H9 (cell line): Measurements from ENCODE around the gene TMEM184A. TPM values are rescaled to one million over a fixed set of nuclear protein-coding genes. Genes with fewer than 3 reads are reported as not detected.
A peak's percentile ranks its signal among the peaks of the same experiment; 100 is the strongest.

Experiments used
- DNase-seq: peaks from one replicate; pipeline ENCODE4 v3.0.0-alpha.2; 2017
- H2AFZ ChIP-seq: one replicate; pipeline ENCODE4 v1.6.1; 2013; ENCODE audit warnings: mild to moderate bottlenecking, low read length, control low read depth, moderate library complexity
- H2AK5ac ChIP-seq: 2 replicates; pipeline ENCODE4 v1.6.1; 2013; ENCODE audit warnings: low read length, control low read depth, mixed read lengths; ENCODE audit not compliant: insufficient read length
- H2BK120ac ChIP-seq: one replicate; pipeline ENCODE4 v1.6.1; 2013; ENCODE audit warnings: low read depth, mild to moderate bottlenecking, low read length, control low read depth, inconsistent platforms; ENCODE audit not compliant: poor library complexity, severe bottlenecking
- H2BK12ac ChIP-seq: 2 replicates; pipeline ENCODE4 v1.6.1; 2013; ENCODE audit warnings: low read length, control low read depth, mixed read lengths, low read depth; ENCODE audit not compliant: insufficient read length
- H2BK15ac ChIP-seq: 2 replicates; pipeline ENCODE4 v1.6.1; 2013; ENCODE audit warnings: low read depth, low read length, control low read depth
- H2BK20ac ChIP-seq: one replicate; pipeline ENCODE4 v1.6.1; 2013; ENCODE audit warnings: low read depth, mild to moderate bottlenecking, low read length, control low read depth, inconsistent platforms; ENCODE audit not compliant: poor library complexity, severe bottlenecking
- H2BK5ac ChIP-seq: 2 replicates; pipeline ENCODE4 v1.6.1; 2013; ENCODE audit warnings: low read length, control low read depth, mixed read lengths; ENCODE audit not compliant: insufficient read length
- H3K14ac ChIP-seq: 2 replicates; pipeline ENCODE4 v1.6.1; 2013; ENCODE audit warnings: low read length, control low read depth; ENCODE audit not compliant: insufficient read depth
- H3K18ac ChIP-seq: 2 replicates; pipeline ENCODE4 v1.6.1; 2013; ENCODE audit warnings: low read depth, mild to moderate bottlenecking, mixed read lengths, low read length, control low read depth; ENCODE audit not compliant: insufficient read length
- H3K23ac ChIP-seq: 2 replicates; pipeline ENCODE4 v1.6.1; 2013; ENCODE audit warnings: low read length, control low read depth, mixed read lengths, low read depth; ENCODE audit not compliant: insufficient read length
- H3K23me2 ChIP-seq: 2 replicates; pipeline ENCODE4 v1.6.1; 2013; ENCODE audit warnings: low read depth, mild to moderate bottlenecking, mixed read lengths, low read length, control low read depth; ENCODE audit not compliant: insufficient read length, poor library complexity, severe bottlenecking
- H3K27ac ChIP-seq: 2 replicates; pipeline ENCODE4 v1.5.1; 2013; ENCODE audit warnings: low read length, control low read depth, mixed read lengths, low read depth; ENCODE audit not compliant: insufficient read length
- H3K27me3 ChIP-seq: 2 replicates; pipeline ENCODE4 v1.6.1; 2013; ENCODE audit warnings: low read length, control low read depth, inconsistent platforms; ENCODE audit not compliant: insufficient read depth
- H3K4ac ChIP-seq: 2 replicates; pipeline ENCODE4 v1.6.1; 2013; ENCODE audit warnings: low read depth, mild to moderate bottlenecking, control low read depth, inconsistent platforms, low read length, moderate library complexity
- H3K4me1 ChIP-seq: 2 replicates; pipeline ENCODE4 v1.6.1; 2013; ENCODE audit warnings: low read length, control low read depth, inconsistent platforms; ENCODE audit not compliant: insufficient read depth
- H3K4me2 ChIP-seq: 2 replicates; pipeline ENCODE4 v1.6.1; 2013; ENCODE audit warnings: low read length, control low read depth, mixed read lengths; ENCODE audit not compliant: insufficient read length, insufficient read depth
- H3K56ac ChIP-seq: 2 replicates; pipeline ENCODE4 v1.6.1; 2013; ENCODE audit warnings: low read depth, mild to moderate bottlenecking, mixed read lengths, low read length, control low read depth; ENCODE audit not compliant: insufficient read length
- H3K79me1 ChIP-seq: 2 replicates; pipeline ENCODE4 v1.6.1; 2013; ENCODE audit warnings: low read depth, mild to moderate bottlenecking, moderate library complexity, low read length, control low read depth, inconsistent platforms; ENCODE audit not compliant: insufficient read depth, poor library complexity, severe bottlenecking
- H3K79me2 ChIP-seq: 2 replicates; pipeline ENCODE4 v1.6.1; 2013; ENCODE audit warnings: low read length, control low read depth, inconsistent platforms; ENCODE audit not compliant: insufficient read depth
- H3K9ac ChIP-seq: 2 replicates; pipeline ENCODE4 v1.6.1; 2013; ENCODE audit warnings: low read length, control low read depth, mixed read lengths; ENCODE audit not compliant: insufficient read length; ENCODE audit errors: extremely low read depth
- H3K9me3 ChIP-seq: one replicate; pipeline ENCODE4 v1.6.1; 2013; ENCODE audit warnings: low read depth, low read length, inconsistent platforms; ENCODE audit not compliant: control insufficient read depth
- H3T11ph ChIP-seq: one replicate; pipeline ENCODE4 v1.6.1; 2013; ENCODE audit warnings: mild to moderate bottlenecking, low read length, control low read depth, inconsistent platforms
- H4K20me1 ChIP-seq: one replicate; pipeline ENCODE4 v1.6.1; 2013; ENCODE audit not compliant: control insufficient read depth, insufficient read length, insufficient read depth
- H4K5ac ChIP-seq: 2 replicates; pipeline ENCODE4 v1.6.1; 2013; ENCODE audit warnings: low read depth, mild to moderate bottlenecking, mixed read lengths, low read length, control low read depth; ENCODE audit not compliant: insufficient read length
- H4K8ac ChIP-seq: replicated peaks from 2 replicates; pipeline ENCODE4 v1.6.1; 2013; ENCODE audit warnings: low read length, control low read depth, mixed read lengths, low read depth; ENCODE audit not compliant: insufficient read length
- H4K91ac ChIP-seq: 2 replicates; pipeline ENCODE4 v1.6.1; 2013; ENCODE audit warnings: low read depth, mild to moderate bottlenecking, moderate library complexity, mixed read lengths, low read length, control low read depth; ENCODE audit not compliant: insufficient read length
- H3K27ac Mint-ChIP-seq, 3 experiments: 2 replicates in 2 of 3; 3 replicates in 1 of 3; pipeline ENCODE4 v1.8.0; 2020 to 2021; ENCODE audit warnings: mixed read lengths in 3 of 3, mild to moderate bottlenecking in 1 of 3, moderate library complexity in 1 of 3
- H3K27me3 Mint-ChIP-seq: 2 replicates; pipeline ENCODE4 v1.8.0; 2021; ENCODE audit warnings: low read depth, mild to moderate bottlenecking, moderate library complexity, mixed read lengths
- H3K36me3 Mint-ChIP-seq, 3 experiments: 2 replicates in 2 of 3; 3 replicates in 1 of 3; pipeline ENCODE4 v1.8.0; 2020 to 2021; ENCODE audit warnings: low read depth in 3 of 3, mixed read lengths in 3 of 3; ENCODE audit not compliant: insufficient read depth in 1 of 3
- H3K4me1 Mint-ChIP-seq, 2 experiments: 2 replicates each; pipeline ENCODE4 v1.8.0; 2020; ENCODE audit warnings: mixed read lengths in 2 of 2
- H3K4me3 Mint-ChIP-seq, 2 experiments: 2 replicates in 1 of 2; 3 replicates in 1 of 2; pipeline ENCODE4 v1.8.0; 2020 to 2021; ENCODE audit warnings: mild to moderate bottlenecking in 2 of 2, mixed read lengths in 2 of 2, moderate library complexity in 1 of 2
- H3K9me3 Mint-ChIP-seq, 2 experiments: 2 replicates in 1 of 2; 3 replicates in 1 of 2; pipeline ENCODE4 v1.8.0; 2020; ENCODE audit warnings: mild to moderate bottlenecking in 2 of 2, mixed read lengths in 2 of 2, moderate library complexity in 1 of 2
- WGBS: extraction: QIAGEN DNeasy Blood & Tissue Kit; methylation state at CpG from one replicate; pipeline ENCODE4 v1.1.7; 2013; ENCODE audit warnings: missing lambda C conversion rate, low lambda C conversion rate, mixed read lengths; ENCODE audit not compliant: insufficient read length; ENCODE audit errors: extremely low coverage; 5-methylcytosine and 5-hydroxymethylcytosine counted together
- long read RNA-seq: library from polyadenylated mRNA; unstranded; transcript quantifications from one replicate; pipeline ENCODE4 v2.0.0, GENCODE V29; 2020
- total RNA-seq: library from RNA; stranded (reverse); gene quantifications from 2 replicates; pipeline ENCODE4 v1.2.1, GENCODE V29; 2021
- TF ChIP-seq, protein P1 (sequence below): fragments of 200-600 bp; sonication (generic); conservative IDR thresholded peaks from 3 replicates; pipeline ENCODE4 v1.8.0; 2021; ENCODE audit warnings: antibody characterized with exemption, mild to moderate bottlenecking

TMEM184A gene
- total RNA-seq = 1.3 and 1.5 TPM in 2 replicates
- long read RNA-seq = 0 reads

DNA sequence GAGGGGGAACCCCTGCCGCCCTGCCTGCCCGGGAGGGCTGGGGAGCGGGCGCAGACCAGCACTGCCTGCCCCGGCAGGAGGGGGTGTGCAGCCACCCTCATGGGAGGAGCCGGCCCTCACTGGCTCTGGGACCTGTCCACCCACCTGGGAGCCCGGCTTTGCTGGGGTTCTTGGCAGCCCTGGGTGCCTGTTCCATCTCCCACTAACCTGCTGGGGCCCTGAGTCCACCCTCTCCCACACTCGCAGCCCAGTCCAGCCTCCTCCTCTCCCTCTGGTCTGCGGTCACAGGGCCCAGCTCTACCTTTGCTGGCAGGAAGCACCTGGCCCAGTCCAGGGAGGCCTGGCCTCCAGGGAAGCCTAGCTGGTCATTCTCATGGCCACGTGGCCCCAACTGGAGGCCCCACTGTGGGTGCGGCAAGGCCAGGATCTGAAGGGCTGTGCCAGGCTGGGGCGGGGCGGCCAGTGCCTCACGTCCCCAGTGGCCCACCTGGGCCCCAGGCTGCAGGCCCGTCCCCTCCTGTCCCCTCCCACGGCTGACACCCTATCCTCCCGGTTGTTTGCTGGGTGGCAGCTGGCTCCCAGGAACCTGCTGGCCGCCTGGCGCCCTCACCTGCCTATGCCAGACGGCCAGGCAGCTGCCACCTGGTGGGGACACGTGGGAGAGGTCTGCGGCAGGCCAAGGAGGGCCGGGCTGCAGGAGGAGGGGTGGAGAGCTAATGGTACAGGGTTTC is at the start of gene TMEM184A:
Gene TMEM184A, minus strand, starts transcription at position 393 of the 731 bp plus-strand sequence. CDS start 721 bp downstream, outside the sequence.
- TF ChIP-seq, protein P1, sequence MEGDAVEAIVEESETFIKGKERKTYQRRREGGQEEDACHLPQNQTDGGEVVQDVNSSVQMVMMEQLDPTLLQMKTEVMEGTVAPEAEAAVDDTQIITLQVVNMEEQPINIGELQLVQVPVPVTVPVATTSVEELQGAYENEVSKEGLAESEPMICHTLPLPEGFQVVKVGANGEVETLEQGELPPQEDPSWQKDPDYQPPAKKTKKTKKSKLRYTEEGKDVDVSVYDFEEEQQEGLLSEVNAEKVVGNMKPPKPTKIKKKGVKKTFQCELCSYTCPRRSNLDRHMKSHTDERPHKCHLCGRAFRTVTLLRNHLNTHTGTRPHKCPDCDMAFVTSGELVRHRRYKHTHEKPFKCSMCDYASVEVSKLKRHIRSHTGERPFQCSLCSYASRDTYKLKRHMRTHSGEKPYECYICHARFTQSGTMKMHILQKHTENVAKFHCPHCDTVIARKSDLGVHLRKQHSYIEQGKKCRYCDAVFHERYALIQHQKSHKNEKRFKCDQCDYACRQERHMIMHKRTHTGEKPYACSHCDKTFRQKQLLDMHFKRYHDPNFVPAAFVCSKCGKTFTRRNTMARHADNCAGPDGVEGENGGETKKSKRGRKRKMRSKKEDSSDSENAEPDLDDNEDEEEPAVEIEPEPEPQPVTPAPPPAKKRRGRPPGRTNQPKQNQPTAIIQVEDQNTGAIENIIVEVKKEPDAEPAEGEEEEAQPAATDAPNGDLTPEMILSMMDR = peak; percentile 75
- H3K9me3 ChIP-seq = no peaks in the 10 kb centered on the region
- H2BK5ac ChIP-seq = no peak within 1 kb of the TSS
- no peak within 1 kb of the TSS for H3K27ac ChIP-seq
- no peak within 1 kb of the TSS for H3T11ph ChIP-seq
- no peak within 1 kb of the TSS for H2BK12ac ChIP-seq
- H3K23me2 ChIP-seq = no peaks in the 10 kb centered on the region
- Mint-ChIP-seq H3K27me3 (no peaks in the 10 kb centered on the region), H3K9me3 (no peaks in the 10 kb centered on the region), H3K36me3 (no peaks in the 10 kb centered on the region), H3K4me3 (no peak within 1 kb of the TSS), H3K27ac (peak within 1 kb of the TSS in 1 of 3 experiments; percentile 91; a peak in 2 of 7 replicates), H3K4me1 (peaks cover 3 to 18% of the 10 kb centered on the region in 2 experiments)
- H3K18ac ChIP-seq = no peak within 1 kb of the TSS
- no peak within 1 kb of the TSS for H2BK120ac ChIP-seq
- H3K79me1 ChIP-seq = no peaks in the 10 kb centered on the region
- no peak within 1 kb of the TSS for H3K23ac ChIP-seq
- H2AK5ac ChIP-seq = no peak within 1 kb of the TSS
- peak; percentile 86 for DNase-seq
- no peak within 1 kb of the TSS for H2BK15ac ChIP-seq
- H2BK20ac ChIP-seq = no peak within 1 kb of the TSS
- WGBS = no CpG with 5 or more reads among the region's 23 CpGs
- no peaks in the 10 kb centered on the region for H3K4me1 ChIP-seq
- no peak within 1 kb of the TSS for H3K9ac ChIP-seq
- no peak within 1 kb of the TSS for H3K56ac ChIP-seq
- H3K14ac ChIP-seq = no peak within 1 kb of the TSS; the same call in 1 of the 2 replicates
- no peak within 1 kb of the TSS for H4K5ac ChIP-seq
- no peak within 1 kb of the TSS for H4K91ac ChIP-seq
- H4K20me1 ChIP-seq = no peaks in the 10 kb centered on the region
- no peaks in the 10 kb centered on the region for H3K79me2 ChIP-seq
- H3K4me2 ChIP-seq = no peak within 1 kb of the TSS
- no peaks in the 10 kb centered on the region for H3K27me3 ChIP-seq
- H2AFZ ChIP-seq = no peak within 1 kb of the TSS
- no peak within 1 kb of the TSS for H3K4ac ChIP-seq
- no peak within 1 kb of the TSS for H4K8ac ChIP-seq
